ENCODE measurements around the gene SRR.

DNA sequence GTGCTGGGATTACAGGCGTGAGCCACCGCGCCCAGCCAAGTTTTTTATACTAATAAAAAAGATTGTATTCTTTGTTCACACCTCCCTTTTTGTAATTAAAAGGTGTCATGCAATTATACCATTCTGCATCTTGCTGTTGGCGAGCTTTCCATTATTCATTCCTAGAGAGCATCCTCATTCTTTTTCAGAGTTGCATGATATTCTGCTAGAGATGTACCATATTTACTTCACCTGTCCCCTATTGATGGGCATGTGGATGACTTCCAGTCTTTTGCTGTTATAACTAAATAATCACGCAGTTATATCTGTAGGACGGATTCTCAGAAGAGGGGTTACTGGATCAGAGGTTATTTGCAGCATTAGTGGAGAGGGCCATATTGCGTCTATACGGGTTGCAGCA, 50.6 kb downstream of the SRR start:
- TF ChIP-seq PATZ1 (CRISPR knock-in tag; IDR thresholded peaks at IDR 0.05; ENCODE audit: borderline replicate concordance), result no peak
- no peak for TF ChIP-seq CSDC2 (CRISPR knock-in tag; IDR thresholded peaks at IDR 0.05)
- no peak for TF ChIP-seq ISL1 (CRISPR knock-in tag; IDR thresholded peaks at IDR 0.05)
- TF ChIP-seq PPARA (CRISPR knock-in tag; IDR thresholded peaks at IDR 0.05; ENCODE audit: borderline replicate concordance), result no peak
- TF ChIP-seq ESRRG (CRISPR knock-in tag; IDR thresholded peaks at IDR 0.05), result no peak
- TF ChIP-seq ZC3H10 (CRISPR knock-in tag; IDR thresholded peaks at IDR 0.05), result no peak
